Measurements from ENCODE around the gene CTNND2.

- no peak for TF ChIP-seq SUZ12 (IDR thresholded peaks at IDR 0.05)
- no peak for TF ChIP-seq TARDBP (IDR thresholded peaks at IDR 0.05)
- no peak for TF ChIP-seq BHLHE40 (IDR thresholded peaks at IDR 0.05; ENCODE audit: borderline replicate concordance)
- TF ChIP-seq, protein P1, sequence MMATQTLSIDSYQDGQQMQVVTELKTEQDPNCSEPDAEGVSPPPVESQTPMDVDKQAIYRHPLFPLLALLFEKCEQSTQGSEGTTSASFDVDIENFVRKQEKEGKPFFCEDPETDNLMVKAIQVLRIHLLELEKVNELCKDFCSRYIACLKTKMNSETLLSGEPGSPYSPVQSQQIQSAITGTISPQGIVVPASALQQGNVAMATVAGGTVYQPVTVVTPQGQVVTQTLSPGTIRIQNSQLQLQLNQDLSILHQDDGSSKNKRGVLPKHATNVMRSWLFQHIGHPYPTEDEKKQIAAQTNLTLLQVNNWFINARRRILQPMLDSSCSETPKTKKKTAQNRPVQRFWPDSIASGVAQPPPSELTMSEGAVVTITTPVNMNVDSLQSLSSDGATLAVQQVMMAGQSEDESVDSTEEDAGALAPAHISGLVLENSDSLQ (IDR thresholded peaks at IDR 0.05), result no peak
- TF ChIP-seq ZNF384 (IDR thresholded peaks at IDR 0.05), result no peak
- no peak for TF ChIP-seq SP1 (IDR thresholded peaks at IDR 0.05)
- no peak for TF ChIP-seq ARNT (IDR thresholded peaks at IDR 0.05)
- TF ChIP-seq CTBP1 (IDR thresholded peaks at IDR 0.05; ENCODE audit: borderline replicate concordance), result no peak
- TF ChIP-seq FOXM1 (IDR thresholded peaks at IDR 0.05; ENCODE audit: borderline replicate concordance), result no peak
- no peak for TF ChIP-seq HDGF (IDR thresholded peaks at IDR 0.05; ENCODE audit: borderline replicate concordance)
- no peak for TF ChIP-seq L3MBTL2 (conservative IDR thresholded peaks at IDR 0.05)
- no peak for TF ChIP-seq LEF1 (IDR thresholded peaks at IDR 0.05; ENCODE audit: borderline replicate concordance)
- TF ChIP-seq FOXK2 (IDR thresholded peaks at IDR 0.05), result no peak
- no peak for TF ChIP-seq FOXA1 (IDR thresholded peaks at IDR 0.05)
Observed at GRCh38 chr5:11062397-11062796, 841.8 kb downstream of the CTNND2 start.

Measured in HEK293T (cell line).